GM21619 (cell line): Measurements from ENCODE around the gene SAMD4A.
"Not testable (repeated sequence)": the region's sequence is repeated elsewhere in the genome, so short reads cannot be mapped to it uniquely, and the experiment has no call there.

ENCODE experiments used
- ATAC-seq: cut with Tn5 transposase; IDR thresholded peaks from one replicate; pipeline ENCODE4 v1.9.1; 2021; ENCODE audit not compliant: unreplicated experiment

SAMD4A gene

DNA sequence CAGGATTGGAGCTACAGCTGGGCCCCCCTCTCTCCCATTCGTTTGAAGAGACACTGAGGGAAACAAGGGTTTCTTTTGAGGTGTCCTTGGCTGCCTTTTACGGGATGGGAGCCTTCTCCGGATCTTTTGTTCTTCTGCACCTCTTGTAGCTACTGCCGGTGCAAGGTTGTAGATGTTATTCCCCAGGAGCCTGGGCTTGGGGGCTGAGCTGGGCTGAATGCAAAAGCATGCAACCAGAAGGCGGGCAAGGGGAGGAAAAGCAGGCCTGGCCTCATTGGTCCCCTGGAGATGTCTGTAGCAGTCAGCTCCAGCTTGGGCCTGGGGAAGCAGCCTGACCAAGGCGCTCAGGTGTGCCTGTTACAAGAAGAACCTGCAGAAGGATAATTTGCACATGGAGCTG lies 225.4 kb downstream of the SAMD4A start:
- ATAC-seq = no peak

DNA sequence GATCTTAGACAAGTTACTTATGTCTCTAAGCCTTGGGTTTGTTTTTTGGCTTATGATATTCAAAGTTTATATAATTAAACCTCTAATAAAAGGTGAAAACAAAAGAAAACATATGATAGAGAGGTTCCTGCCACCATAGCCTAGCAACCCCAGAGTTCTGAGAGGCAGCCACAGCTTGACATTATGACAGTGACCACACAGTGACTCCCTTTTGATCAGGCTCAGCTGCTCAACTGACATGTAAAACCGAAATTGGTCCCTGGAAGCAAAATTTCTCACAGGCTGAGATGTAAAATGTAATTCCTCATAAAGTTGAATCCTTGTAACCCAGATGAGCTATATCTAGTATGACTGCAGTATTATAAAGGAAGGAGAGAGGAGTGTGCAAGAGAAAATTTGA lies 227.2 kb downstream of the SAMD4A start:
- ATAC-seq = no peak

DNA sequence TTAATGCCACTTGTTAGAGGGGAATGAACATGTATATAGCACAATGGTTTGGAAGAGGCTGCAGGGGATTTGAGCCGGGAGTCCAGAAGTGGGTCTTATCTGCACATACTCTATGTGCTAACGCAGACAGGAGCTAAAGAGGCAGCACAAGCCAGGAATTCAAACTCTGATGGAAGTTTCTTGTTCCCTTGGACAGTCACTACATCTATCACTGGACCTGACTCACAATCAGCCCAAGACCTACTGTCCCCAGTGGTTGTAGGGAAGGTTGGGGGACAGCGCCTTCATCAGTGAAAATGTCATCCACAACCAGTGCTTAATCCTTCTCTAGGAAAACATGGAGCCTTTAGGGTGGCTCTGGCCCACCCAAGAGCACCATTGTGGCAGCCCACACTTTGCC lies 227.9 kb downstream of the SAMD4A start:
- ATAC-seq = no peak

DNA sequence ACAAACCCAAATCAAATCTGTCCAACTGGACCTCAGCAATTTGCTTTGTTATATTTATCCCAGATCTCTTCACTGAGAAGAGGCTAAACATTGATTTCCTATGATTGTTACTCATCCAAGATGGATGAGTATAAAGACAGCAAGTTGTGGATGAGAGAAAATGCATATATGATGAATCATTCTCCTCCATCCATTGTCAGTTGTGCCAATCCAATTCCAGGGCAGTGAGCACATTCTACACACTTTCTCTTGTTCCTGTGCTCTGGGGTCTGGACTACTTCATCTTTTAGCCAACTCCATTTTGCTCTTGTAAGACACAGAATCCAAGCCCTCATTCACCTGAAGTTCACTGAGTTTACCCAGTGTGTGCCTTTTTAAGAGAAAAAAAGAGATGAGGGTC lies 230.0 kb downstream of the SAMD4A start:
- no peak for ATAC-seq

DNA sequence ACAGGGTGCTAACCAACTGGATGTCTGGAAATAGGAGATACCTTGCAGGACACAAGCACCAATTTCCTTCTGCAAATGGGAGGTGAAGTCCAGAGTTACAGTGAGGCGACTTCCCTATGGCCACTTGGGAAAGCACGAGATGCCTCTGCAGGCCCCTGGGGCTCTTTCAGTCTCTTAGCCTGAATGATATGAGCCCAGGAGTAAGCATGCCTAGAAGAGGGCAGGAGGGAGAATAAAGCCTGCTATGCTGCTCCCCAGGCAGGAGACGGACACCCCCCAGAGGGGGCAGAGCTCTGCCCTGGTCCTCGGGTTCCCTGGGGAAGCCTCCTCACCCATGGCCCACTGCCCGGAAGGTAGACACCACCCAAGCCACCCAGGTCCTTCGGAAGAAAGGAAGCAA lies 230.6 kb downstream of the SAMD4A start:
- no peak for ATAC-seq

DNA sequence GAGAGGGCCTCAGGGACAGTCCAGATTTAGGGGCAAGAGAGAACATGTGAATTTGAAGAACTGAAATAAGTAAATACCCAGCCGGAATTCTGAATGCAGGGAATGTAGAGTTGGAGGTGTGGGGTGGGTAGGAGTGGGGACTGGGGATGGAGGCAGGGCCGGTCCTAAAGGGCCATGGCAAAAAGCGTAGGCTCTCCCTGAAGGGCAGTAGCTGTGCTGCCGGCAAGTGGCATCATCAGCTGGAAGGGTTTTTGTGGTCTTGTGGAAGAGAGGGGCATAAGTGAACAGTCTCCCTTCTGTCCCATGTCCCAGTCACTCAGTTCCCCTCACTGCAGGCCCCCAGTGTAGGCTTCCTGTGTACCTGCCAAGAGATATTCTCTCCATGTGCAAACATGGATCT lies 231.1 kb downstream of the SAMD4A start:
- no peak for ATAC-seq

DNA sequence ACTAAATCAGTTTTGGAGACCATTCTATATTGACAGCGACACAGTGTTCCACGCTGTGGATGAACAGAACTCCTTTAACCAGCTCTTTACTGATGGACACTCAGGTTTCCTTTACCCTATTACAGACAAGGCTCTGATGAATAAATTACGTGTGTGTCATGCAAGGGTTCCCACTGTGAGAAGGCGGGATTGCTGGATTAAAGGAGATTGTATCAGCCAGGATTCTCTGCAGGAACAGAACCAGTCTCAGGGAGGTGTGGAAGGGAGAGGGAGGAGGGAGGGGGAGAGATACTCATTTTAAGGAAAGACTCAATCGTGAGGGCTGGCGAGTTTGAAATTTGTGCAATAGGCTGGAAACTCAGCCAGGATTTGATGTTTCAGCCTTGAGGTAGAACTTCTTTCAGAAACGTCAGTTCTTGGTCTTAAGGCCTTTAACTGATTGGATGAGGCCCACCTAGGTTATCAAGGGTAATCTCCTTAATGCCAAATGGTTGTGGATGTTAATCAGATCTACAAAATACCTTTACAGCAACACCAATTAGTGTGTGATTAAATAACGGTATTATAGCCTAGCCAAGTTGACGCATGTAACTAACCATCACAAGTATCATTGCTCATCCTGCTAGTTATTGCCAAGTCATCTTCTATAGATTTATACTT lies 231.7 kb downstream of the SAMD4A start:
- ATAC-seq = no peak

DNA sequence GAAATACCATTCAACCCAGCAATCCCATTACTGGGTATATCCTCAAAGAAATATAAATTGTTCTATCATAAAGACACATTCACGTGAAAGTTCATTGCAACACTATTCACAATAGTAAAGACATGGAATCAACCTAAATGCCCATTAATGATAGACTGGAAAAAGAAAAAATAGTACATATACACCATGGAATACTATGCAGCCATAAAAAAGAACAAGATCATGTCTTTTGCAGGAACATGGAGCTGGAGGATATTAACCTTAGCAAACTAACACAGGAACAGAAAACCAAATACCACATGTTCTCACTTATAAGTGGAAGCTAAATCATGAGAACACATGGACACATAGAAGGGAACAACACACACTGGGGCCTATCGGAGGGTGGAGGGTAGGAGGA lies 234.6 kb downstream of the SAMD4A start:
- not testable (repeated sequence) for ATAC-seq

DNA sequence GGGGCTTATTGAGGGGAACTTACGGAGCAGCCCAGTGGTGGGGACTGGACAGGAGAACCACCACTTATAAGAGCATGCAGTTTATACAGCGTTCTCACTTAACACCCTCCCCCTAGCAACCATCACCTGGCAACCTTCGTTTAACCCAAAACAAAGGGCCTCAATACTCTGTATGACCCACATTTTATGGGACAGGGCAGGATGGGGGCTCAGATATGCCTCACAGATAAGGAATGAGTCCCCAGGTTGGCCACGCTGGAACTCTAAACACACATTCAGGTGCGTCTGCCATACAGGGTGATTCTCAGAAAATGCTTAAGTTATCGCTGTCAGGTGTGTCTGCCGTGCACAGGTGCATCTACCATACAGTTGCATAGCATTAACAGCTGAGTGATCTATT lies 236.5 kb downstream of the SAMD4A start:
- ATAC-seq = no peak

DNA sequence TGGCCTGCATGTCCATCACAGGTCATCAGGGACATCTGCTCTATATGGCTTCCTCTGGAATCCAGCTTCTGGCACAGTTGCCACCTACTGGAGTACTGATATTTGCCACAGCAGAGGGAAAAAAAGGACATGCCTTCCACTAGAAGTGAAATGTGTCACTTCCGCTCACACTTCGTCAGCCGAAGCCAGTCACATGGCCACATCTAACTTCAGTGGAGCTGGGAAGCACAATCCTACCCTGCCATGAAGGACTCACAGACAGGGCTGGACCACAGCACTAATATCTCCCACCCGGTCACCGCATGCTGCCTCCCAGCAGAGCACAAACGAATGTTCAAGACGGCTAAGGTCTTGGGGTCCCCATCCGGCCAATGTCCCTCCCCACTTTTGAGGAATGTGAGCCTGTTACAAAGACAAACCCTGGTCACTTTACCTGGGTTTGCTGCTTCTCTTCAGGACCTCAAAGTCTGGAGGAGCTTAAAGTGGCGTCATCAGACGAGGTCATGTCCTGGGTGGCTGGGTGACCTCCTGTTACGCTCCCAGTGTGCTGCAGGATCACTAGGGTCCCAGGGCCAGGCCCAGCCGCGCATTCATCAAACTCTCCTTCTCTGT lies 237.1 kb downstream of the SAMD4A start:
- ATAC-seq = no peak

DNA sequence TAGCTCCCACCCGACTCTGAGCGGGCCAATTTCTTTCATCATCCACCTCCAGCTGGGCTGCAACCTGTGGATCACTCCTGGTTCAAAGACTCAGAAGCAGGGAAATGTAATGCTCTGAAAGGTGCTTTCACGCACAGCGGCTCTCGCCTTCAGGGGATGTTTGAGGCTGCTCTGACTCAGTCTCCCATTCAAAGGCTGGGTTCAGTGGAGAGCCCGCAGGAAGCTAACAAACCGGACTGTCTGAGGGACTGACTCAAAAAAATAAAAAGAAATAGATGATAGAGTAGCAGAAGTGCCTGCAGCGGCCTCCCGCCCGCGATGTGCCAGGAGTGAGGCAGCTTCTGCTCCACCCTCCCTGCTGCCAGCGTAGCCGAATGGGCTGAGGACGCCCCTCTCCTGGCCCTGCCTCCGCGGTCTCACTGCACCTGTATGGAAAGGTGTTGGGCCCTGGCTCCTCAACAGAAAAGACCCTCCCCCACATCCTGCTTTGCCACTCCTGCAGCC lies 237.7 kb downstream of the SAMD4A start:
- ATAC-seq = no peak

DNA sequence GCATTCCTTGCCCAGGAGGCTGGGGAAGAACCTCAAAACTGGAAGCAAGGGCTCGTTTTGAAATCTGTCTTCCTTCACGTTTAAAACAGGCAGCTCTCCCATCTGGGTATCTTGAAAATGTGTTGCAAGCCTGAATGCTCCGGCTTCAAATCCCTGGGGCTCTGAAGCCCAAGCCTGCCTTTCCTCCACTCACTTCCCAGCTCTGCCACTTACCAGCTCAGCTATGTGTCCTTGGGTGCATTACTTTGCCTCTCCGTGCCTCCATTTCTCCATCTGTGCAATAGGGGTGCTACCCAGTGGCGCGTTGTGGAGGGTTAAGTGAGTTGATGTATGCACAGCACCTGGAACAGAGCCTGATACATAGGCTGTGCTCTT lies 238.1 kb downstream of the SAMD4A start:
- no peak for ATAC-seq

DNA sequence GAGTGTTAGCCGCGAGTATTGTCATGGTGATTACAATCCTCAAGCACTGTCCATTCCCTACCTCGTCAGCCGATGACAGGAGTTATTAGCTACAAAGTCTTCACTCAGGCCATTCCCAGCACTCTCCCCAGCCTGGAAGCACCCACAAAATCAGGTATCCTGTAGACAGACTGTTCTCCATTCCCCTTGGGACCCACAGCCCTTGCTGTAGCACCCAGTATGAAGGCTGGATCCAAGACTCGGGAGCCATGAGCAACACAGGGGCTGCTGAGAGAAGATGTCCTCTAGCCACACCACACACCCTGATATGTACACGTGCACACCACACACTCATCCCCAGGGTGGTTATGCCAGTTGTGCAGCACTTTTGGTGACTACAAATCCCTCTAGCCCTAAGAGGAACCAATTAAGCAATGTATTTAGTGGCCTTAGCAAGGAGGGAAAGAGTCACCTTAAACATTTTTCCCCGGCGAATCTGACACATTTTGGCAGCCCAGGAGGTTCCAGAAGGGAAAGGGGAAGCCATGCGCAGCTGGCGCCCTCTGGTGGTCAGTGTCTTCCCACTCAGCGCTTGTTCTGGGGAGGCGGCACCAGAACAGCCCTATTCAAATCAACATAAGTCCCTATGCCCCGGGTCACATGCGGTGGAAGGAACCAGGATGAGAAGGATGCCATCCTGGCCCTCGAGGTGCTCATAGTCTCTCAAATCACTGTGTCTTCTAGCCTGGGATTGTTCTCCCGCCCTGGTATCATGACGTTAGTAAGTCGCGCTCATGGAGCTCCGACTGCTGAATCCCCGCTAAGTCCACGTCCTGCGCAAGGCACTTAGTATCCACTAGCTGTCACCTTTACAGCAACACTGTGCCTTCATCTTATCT lies 238.8 kb downstream of the SAMD4A start:
- ATAC-seq = peak; percentile 89

DNA sequence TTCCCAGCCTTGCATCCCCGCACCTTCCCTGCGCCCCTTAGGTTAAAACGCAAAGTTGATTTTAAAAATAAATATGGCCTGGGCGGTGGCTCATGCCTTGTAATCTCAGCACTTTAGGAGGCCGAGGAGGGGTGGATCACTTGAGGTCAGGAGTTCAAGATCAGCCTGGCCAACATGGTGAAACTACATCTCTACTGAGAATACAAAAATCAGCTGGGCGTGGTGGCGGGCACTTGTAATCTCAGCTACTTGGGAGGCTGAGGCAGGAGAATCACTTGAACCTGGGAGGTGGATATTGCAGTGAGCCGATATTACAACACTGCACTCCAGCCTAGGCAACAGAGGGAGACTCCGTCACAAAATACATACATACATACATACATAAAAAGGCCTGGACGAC lies 239.7 kb downstream of the SAMD4A start:
- no peak for ATAC-seq

DNA sequence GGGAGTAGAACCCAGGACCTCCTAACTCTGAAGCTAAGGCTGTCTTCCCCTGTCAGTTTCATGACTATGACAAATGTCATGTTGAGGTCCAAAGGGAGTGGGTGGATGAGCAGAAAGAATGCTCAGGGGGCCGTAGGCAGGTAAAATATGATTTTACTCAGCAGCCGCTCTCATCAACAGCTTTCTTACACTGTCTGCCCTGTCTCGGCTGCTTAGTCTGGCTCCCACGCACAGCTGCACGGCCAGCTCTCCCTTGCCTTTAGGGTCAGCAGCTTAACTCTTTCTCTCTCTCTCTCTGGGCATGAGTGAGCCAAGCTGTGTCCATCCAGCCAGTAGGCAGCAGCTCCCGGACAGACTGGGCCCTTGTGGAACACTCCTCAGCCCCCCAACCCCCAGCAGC lies 240.5 kb downstream of the SAMD4A start:
- ATAC-seq = no peak

DNA sequence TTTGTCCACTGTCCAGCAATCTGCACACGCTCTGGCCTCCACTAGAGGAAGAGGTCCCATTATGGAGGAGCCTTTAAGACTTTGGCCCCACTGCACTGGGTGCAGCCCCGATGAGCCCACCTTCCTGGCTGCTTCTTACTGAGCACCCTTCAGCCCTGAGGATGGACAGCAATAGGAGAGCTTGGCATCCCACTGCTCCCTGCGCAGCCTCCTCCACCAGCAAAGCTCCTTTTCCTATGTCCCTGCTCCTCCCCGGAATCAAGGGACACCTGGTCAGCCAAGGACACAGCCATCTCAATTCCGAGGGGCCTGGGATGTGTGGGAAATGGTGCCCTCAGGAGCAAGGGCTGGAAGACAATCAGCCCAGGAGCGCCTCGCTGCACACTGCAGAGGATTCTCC lies 241.0 kb downstream of the SAMD4A start:
- ATAC-seq = no peak

DNA sequence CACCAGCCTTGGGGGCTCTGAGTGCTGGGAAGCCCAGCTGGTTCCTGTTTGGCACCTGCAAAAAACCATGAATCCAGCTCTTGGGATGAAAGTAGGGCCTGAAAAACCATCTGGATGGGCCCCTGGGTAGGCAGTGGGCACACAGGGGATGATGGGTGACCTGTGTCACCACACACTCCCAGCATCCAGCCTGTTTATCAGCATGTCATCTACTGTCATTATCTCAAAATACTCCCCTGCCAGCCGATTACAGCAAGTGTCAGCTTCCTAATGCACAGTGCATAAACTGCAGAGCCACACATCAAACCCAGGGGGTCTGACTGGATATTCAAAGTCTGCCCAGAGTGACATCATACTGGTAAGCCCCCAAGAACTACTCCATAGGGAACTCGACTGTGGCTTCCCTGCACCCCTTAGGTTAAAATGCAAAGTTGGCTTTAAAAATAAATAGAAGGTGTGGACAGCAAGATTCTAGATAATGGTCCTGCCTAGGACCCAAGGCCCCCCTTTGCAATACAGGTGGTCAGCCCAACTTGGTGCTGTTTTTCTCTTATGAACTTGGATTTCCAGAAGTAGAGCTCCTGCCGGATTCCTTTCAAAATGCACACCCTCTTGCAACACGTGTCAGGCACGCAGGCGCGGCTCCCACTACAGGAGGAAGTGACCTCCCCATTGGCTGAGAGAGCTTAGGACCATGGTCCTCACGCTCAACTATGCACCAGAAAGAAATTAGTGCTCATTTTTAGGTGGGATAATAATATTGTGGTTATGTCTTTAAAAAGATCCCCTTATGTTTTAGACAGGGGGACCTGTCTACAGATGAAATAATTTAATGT lies 241.6 kb downstream of the SAMD4A start:
- no peak for ATAC-seq

DNA sequence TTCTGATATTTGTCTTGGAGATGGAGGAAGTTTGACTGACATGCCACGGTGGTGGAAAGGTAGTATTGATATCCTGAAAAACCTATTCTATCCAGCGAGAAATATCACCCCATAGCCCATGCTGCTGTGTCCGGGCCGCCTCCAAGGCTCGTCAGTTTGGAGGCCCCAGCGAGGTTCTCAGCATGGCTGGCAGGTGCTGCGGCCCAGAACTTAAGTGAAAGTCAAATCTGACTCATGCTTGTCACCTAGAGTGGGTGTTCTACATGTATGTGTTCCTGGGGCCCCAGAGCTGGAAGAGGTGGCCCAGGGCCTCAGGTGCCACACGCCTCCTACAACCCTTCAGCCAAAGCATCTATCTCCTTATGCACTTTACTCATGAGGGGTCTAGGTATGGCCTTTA lies 242.8 kb downstream of the SAMD4A start:
- ATAC-seq = no peak

DNA sequence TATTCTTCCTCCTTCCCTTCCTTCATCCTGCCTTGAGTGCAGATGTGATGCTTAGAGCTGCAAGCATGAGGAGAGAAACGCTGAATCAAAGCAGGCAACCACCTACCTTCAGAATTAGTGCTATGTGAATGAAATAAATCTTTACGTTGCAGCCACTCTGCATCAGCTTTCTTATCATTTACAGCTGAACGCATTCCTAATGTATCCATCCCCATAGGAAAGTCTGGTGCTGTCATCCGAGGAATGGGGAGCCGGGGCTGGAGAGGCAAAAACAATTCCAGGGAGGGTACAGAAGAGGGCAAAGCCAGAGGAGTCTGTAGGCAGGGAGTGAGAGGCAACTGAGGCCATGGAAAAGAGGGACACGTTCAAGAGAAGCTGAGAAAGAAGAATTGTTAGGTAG lies 245.7 kb downstream of the SAMD4A start:
- no peak for ATAC-seq

DNA sequence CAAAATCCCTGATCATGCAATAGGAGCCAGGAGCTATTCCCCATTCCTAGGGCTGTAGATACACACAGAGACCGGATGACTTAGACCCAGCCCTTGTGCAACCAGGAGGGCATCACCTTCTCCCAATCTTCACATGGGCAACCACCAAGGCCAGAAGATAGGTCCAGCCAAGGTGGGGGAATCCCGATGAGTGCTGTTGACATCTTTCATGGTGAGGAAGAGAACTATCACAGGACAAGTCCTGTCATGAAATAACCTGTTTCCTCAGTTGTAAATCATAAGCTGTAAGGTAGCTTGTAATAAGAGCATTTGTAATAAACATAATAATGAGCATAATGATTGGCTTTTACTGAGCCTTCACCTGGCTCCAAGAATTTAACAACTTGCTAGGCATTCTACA lies 246.2 kb downstream of the SAMD4A start:
- no peak for ATAC-seq

DNA sequence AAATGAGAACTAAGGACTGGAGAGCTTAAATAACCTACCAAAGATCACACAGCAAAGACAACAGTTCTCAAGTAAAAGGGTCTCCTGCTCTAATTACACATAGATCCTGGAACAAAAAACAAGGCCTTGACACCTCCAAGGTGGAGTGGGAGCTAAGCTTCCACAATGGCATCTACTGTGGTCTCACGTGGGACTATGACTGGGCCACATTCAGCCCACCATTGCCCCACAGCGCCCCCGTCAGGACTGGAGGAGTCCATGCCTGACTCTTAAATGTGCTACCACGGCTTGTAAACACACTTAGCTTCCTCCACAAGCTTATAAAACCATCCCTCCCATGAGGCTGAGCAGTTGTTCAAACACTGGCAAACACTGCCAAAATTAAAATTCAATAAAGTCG lies 247.1 kb downstream of the SAMD4A start:
- no peak for ATAC-seq
